Activated T-helper 9 cell treated with anti-CD3 and anti-CD28 coated beads, Interleukin-2, amount 50 U/mL, for 16 hours (primary cell): ENCODE data around the gene MAP3K12.
"Not testable (repeated sequence)": the region's sequence is repeated elsewhere in the genome, so short reads cannot be mapped to it uniquely, and the experiment has no call there.

Experiments used
- DNase-seq: peaks from one replicate; pipeline ENCODE4 v3.0.0-alpha.2; 2020; ENCODE audit warnings: low read depth

MAP3K12 gene

DNA sequence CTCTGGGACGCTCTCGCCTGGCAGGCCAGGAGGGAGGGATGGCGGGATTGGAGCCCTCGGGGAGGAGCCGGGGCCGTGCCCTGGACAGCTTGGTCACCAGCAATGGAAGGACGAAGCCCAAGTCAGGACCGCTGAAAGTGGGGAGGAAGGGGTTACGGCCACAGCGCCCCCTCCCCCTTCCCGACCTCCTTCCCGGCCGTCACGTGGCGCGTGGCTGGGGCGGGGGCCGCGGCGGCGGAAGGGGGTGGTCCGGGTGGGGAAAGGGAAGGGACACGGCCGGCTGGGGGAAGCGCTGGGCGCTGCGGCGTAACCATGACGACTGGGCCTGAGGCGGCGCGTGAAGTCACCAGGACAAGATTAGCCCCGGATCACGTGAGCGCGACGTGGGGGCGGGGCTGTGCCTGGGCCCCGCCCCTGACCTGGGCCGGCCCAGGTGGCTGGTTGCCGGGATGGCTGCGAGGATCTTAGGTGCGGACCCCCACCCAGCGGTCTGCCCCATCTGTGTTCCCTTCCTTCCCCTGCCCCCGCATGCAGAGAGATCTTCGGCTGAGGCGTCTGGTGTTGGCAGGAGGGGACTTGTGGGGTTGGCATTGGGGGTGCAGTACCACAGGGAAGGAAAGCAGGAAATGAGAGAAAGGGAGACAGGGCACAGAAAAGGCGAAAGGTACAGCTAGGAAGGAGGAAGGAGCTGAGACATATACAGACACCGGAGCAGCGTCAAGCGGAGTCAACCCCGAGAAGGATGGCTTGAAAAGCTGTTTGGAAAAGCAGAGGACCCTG lies 6.2 kb downstream of the MAP3K12 start:
- DNase-seq = peak; percentile 84

GRCh38 chr12:53492188-53492587 lies 7.1 kb downstream of the MAP3K12 start:
- no peak for DNase-seq

- no peak for DNase-seq
These were observed 9.9 kb downstream of the MAP3K12 start for GRCh38 chr12:53489242-53489864.

DNA sequence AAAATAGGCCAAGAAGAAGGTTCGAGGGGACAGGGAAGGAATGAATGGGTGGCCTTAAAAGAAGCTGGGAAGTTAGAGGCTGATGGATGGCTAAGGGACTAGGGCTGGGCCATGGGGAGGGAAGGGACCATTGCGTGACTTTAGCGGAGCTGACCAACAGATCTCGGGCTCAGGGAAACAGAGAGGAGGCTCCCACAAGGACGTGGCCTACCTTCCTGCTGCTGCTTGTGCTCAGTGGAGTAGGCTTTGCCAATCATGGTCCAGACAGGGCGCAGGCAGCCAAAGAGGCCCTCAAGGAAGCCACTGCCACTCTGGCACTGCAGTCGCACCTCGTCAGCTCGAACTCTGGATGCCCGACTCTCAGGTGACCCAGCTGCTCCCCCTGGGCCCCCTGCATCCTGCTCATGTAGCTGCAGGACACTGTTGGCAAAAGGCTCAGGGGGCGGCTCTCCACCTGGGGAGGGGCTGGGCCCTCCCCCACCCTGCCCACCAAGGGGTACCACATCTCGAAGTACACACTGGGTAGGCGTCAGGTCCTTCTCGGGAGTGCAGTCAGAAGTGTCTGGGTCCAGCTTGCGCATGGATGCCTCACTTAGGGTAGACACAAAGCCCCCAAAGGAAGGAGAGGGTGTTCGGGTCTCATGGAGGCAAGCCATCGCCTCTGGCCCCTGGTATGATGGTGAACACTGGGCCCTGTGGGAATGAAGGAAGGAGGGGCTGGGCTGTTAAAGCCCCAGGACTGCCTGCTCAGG lies 12.3 kb downstream of the MAP3K12 start:
- no peak for DNase-seq

GRCh38 chr12:53485955-53486735 lies 13.1 kb downstream of the MAP3K12 start:
- DNase-seq = no peak

DNA sequence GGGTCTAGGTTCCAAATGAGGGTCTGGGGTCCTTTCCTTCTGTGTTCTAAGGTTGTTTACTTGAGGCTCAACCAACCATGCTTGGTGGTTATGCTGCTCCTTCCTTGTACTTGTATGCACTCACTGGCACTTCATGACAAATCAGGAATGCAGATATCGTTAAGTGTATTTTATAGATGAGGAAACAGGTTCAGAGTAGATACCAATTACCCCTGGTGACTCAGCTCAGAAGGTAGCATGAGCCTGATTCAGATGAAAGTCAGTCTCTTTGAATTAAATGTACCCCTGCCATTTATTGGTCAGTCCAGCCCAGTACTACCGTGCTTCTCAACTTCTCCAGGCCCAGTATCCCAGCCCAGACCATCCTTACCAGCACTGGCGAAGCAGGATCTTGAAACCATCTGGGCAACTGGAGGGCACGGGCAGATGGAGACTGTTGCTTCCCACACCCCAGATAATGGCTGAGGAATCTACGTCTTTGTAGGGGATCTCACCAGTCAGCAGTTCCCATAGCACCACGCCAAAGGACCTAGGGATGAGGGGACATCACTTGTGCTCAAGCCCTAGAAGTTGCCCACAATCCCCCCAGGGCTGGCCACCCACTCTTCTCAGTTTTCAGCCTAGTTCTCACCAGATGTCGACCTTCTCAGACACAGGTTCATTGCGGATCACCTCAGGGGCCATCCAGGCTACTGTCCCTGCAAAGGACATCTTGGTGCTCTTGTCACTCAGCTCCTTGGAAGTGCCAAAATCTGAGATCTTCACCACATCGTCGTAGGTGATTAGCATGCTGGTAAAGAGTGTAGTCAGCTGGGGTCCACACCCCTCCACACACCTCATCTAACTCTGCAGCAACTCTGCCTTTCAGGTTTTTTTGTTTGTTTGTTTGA lies 14.3 kb downstream of the MAP3K12 start:
- no peak for DNase-seq

DNA sequence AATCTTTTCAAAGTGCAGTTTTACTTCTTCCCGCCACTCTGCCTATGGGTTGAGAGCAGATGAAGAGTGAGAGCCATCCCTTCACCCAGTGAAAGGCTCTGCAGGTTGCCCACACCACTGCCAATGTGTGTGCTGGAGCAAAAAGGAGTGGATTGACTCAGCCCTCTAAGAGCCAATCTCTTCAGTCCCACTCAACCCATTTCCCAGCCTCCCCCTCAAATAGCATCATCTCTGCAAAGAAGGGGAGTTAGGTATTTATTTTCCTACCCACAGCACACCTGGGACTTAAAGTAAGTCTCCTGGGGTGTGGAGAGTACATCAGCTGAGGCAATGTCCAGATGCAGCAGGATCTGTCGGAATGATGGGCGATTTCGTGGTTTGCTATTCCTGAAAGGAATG lies 15.3 kb downstream of the MAP3K12 start:
- DNase-seq = no peak

DNA sequence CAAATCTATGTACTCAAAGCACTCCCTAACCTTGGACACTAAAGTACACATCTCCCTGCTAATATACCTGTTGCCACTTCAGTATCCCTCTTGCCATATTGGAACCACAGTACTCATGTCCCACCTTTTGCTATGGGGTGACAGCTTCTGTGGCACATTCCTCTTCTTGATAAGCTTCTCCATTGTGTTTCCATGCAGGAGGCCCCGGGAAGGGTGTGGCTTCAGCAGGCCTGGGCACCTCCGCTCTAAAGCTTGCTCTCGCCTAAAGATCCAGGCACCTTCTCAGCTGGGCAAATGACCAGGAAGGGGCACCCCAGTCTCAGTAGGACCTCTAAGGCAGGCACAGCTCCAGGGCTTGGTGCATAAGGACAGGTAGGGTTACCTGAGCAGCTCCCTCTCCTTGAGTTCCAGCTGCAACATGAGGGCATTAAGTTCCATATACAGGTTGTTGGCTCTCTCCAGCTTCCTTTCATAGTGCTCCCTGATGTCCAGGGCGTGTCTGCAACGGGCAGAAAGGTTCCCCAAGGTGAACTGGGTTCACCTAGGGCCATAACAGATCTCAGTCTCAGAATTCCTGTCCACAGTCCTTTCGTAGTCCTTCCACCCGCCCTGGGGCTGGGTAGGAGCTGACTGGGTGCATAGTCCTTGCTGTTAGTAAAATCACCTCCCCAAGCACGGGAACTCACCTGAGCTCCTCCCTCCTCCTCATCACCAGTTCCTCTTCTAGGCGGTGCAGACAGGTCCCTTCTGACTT lies 15.9 kb downstream of the MAP3K12 start:
- DNase-seq = no peak

DNA sequence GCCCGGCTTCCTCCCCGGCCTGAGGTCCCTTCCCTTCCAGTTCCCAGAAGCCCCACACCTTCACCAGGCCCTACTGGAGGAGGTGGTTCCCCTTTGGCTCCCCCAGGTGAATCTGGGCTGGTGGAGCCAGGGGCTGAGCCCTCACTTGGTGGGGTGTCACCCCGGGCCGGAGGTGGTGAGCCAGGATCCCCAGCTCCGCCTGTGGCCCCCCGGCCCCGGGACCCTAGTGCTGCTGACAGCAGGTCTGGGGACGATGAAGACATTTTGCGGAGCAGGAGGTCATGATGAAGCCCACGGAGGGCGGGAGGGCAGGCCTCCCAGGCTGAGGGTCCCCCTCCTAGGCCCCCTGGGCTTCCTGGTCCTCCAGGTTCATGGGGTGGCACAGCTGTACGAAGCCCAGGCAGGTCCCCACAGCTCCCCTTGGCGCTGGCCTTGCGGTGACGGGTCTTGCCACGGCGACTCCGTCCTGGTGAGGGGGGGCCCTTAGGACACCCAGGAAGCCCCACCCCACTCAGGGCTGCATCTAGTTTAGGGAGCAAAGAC lies 16.6 kb downstream of the MAP3K12 start:
- DNase-seq = no peak

- no peak for DNase-seq
These were observed 17.2 kb downstream of the MAP3K12 start for GRCh38 chr12:53481939-53482586.

- not testable (repeated sequence) for DNase-seq
These were observed 17.8 kb downstream of the MAP3K12 start for GRCh38 chr12:53481458-53481857.

GRCh38 chr12:53480491-53481442 lies 18.5 kb downstream of the MAP3K12 start:
- DNase-seq = no peak

DNA sequence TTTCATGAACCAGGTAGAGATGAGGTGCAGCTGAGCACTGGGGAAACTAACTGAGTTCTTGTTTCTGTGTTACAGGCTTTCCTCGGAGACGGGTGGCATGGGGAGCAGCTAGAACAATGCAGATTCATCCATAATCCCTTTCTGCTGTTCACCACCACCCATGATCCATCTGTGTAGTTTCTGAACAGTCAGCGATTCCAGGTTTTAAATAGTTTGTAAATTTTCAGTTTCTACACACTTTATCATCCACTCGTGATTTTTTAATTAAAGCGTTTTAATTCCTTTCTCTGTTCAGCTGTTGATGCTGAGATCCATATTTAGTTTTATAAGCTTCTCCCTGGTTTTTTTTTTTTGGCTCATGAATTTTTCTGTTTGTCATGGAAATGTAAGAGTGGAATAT lies 19.9 kb downstream of the MAP3K12 start:
- no peak for DNase-seq

DNA sequence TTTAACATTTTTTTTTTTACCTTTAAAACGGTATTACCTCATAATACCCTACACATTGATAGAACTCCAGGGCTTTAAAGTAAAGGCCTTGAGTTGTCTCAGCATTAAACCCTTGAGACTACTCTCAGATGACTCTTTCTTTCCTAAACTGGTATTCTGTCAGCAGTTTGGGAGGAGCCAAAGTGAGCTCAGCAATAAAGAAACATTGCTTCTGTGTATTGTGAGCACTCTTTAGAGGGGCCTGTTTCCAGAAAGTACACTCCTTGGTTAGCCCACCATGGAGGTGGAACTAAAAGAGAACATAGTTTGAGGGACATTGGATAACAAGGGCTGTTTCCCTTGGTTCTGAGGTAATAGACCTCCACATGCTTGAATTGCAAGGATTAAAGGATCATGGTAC lies 20.4 kb downstream of the MAP3K12 start:
- no peak for DNase-seq

- DNase-seq = no peak
These were observed 22.5 kb downstream of the MAP3K12 start for GRCh38 chr12:53476769-53477209.

DNA sequence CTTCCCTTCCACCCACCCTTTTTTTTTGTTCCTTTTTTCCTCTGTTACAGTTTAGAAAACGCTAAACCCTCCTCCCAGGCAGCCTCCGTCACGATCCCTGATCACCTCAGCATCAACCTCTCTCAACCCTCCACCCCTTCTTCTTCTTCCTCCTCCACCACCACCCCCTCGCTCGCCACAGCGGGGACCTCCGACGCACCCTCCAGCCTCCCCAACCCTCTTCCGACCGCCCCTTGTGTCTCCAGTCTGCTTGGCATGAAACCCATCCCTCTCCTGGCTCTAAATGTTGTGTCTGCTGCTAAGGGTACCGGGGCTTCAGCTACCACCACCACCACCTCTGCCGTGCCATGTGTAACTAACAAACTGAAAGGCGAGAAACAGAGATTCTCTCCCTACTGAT lies 24.4 kb downstream of the MAP3K12 start:
- DNase-seq = no peak

DNA sequence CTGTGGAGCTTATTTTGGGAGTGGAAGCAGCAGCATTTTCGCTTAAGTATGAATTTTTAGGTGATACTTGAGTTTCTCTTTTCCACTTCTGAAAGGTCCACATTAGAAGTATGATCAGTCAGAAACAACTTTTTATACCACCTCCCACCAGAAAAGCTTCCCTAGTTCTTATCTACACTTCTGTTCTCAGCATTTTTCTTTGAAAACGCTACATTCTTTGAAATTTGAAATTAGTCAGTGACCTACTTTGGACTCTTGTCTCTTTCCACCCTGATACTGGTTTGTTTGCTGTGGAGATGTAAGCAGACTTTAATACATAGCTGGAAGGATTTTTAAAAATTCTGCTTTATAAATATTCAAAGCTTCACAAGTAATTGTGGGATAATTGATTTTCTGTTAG lies 25.2 kb downstream of the MAP3K12 start:
- no peak for DNase-seq

- DNase-seq = no peak
These were observed 27.1 kb downstream of the MAP3K12 start for GRCh38 chr12:53472056-53472582.
